ENCODE data around the gene ANKS1A.

ANKS1A gene

DNA sequence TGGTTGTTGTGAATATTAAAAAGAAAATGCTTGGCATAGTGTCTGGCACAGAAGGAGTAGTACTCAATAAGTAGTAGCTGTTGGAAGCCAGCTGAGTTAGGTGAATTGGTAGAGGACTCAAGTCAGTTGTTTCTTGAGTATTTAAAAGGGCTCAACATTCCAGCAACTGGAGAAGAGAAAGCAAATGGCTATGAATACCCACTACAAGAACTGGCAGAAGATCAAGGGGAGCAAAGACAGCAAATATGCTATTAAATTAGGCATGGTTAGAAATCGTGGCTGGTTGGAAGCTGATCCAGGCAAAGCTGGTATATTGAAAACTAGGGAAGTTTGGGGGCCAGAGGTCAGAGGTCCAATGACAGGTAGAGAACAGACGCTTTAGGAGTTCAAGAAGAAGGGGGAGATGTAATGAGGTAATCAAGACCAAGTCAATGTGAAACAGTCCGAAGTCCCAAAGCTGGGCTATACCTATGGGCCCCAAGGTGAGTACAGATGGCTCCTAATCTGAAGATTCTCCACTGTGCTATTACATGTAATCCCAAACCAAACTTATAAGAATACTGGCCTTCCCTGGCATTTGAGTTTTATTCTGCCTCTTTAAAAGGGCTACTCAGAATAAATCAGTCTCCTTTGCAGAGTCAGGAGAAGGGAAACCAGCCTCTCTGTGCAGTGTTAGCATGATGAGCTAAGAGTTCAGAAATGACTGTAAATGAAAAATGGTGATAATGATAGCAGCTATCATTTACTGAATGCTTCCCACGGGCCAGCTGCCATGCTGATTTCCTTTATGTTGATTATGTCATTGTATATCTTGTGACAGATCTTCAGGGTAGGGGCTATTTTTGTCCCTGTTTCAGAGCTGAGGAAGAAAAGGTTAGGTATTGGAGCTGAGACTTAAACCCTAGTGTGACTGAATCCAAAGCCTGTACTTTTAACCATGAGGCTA, 122.3 kb downstream of the ANKS1A start:
- no peak for DNase-seq (ENCODE audit: extremely low read depth, low read depth)
- TF ChIP-seq, protein P1, sequence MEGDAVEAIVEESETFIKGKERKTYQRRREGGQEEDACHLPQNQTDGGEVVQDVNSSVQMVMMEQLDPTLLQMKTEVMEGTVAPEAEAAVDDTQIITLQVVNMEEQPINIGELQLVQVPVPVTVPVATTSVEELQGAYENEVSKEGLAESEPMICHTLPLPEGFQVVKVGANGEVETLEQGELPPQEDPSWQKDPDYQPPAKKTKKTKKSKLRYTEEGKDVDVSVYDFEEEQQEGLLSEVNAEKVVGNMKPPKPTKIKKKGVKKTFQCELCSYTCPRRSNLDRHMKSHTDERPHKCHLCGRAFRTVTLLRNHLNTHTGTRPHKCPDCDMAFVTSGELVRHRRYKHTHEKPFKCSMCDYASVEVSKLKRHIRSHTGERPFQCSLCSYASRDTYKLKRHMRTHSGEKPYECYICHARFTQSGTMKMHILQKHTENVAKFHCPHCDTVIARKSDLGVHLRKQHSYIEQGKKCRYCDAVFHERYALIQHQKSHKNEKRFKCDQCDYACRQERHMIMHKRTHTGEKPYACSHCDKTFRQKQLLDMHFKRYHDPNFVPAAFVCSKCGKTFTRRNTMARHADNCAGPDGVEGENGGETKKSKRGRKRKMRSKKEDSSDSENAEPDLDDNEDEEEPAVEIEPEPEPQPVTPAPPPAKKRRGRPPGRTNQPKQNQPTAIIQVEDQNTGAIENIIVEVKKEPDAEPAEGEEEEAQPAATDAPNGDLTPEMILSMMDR (IDR thresholded peaks at IDR 0.05; ENCODE audit: low read depth, low read length) = no peak

DNA sequence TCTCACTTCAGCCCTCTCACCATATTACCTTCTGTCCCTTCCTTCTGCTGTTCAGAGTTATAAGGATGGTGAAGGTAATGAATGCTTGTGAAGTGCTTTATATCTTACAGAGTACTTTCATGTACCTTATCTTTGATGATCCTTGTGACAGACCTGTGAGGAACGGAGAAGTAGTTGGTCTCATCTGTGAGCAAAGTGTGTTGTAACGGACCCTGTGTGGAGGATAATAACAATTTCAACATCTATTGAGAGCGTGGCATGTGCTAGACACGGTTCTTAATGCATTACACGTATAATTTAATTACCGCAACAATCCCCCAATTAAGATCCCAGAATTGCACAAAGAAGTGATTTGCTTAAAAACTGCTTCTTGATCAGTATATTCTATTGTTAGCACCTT, 124.6 kb downstream of the ANKS1A start:
- DNase-seq (ENCODE audit: extremely low read depth, low read depth) = no peak
- TF ChIP-seq, protein P1 (IDR thresholded peaks at IDR 0.05; ENCODE audit: low read depth, low read length) = no peak

DNA sequence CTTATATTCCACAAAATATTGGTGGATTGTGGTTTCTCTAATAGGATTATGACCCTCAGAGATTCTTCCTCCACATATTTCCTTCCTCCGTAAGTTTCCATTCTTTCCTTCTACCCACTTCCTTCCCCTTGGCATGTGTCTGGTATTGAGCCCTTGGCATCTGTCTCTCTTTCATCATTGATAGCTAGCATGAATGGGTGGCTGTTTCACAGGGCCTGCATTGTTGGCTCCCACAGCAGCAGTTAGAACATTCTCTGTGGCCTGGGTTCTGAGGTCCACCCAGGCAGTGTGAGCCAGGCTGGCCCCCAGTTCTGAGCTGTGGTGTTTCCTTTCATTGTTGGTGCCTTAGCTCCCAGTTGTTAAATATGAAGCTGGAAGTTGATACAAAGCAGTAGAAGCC, 125.3 kb downstream of the ANKS1A start:
- TF ChIP-seq, protein P1 (IDR thresholded peaks at IDR 0.05; ENCODE audit: low read depth, low read length) = no peak
- no peak for DNase-seq (ENCODE audit: extremely low read depth, low read depth)

DNA sequence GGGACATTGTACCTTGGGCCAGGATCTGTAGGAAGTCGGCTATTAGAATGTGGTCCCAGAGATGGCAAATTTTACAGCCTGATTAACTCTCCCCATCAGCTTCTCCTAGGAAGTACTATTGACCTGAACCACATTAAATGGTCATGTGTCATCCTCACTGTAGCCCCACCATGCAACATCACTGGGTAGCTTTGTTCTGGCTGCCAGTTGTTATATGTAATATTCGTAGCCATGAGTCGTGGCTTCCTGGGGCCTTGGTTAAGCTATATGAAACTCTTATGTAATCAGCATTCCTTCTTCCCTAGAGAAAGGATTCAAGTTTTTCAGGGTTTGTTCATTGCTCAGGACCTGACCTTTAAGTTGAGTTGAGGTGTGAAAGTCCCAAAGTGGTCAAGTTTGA, 125.7 kb downstream of the ANKS1A start:
- TF ChIP-seq, protein P1 (IDR thresholded peaks at IDR 0.05; ENCODE audit: low read depth, low read length) = no peak
- DNase-seq (ENCODE audit: extremely low read depth, low read depth) = no peak

DNA sequence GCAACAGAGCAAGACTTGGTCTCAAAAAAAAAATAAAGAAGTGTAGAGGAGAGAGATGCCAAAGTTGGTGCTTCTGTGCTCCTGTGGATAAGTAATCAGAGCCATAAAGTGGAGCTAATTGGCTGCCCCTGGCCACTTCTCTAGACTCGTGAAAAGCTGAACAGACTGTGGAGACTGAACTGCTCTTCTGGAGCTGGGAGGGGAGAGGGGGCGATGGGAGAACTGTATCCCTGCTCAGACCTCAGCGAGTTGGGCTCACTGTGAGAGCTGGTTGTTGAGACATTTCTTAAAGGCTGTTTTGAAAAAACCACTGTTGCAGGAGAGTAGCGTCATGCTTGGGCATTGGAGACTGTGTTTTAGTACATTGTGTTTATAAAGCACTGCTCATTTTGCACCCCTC, 126.4 kb downstream of the ANKS1A start:
- DNase-seq (ENCODE audit: extremely low read depth, low read depth) = no peak
- TF ChIP-seq, protein P1 (IDR thresholded peaks at IDR 0.05; ENCODE audit: low read depth, low read length) = no peak

DNA sequence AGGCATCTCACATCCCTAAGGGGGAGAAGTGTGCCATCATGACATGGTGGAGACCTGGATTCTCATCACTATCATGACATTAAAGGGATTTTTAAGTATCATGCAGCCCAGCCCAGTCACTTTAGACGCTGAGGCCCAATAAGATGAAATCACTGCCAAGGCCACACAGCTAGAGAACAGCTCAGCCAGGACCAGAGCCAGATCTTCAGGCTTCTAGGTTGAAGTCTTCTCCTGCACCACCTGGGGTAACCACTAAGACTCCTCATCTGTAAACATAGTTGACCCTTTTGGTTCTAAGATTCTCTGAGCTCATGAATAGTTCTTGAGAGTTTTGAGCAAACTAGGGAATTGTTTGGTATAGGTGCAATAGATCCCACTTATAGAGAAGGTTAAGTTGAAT, 126.9 kb downstream of the ANKS1A start:
- no peak for DNase-seq (ENCODE audit: extremely low read depth, low read depth)
- TF ChIP-seq, protein P1 (IDR thresholded peaks at IDR 0.05; ENCODE audit: low read depth, low read length) = no peak

DNA sequence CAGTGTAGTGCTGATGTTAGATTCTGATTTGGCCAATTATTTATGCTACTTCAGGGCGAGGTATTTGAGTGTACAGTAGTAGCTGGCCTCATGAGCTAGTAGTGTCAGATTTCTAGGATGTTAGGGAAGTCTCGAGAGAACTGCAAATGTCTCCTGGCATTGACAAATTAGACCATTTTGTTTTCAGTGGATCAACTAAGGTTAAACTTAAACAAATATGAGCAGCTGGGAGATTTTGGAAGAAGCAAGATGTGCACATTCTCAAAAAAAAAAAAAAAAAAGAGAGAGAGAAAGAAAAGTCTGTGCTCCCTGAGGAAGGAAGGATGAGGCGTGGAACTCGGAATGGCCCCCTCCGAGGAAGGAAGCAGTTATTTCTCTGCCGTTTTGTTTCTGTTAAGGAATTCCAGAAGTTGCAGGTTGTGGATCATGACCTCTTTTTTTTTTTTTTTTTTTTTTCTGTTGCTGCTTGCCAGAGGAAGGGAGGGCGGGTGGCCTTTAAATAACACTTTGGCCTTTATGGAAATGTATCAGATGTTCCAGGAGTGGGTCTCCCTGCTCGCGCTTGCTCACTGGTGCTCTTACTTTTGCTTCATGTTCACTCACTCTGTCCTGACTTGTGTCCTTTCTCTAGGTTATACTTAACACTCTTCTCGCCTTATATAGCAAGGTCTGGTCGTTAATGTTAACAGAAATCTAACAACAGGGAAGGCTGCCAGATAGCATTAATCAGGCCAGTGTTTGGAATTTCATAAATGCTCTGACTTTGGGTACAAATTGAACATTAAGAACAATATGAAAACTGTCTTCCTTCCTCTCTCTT, 127.7 kb downstream of the ANKS1A start:
- DNase-seq (ENCODE audit: extremely low read depth, low read depth) = no peak
- TF ChIP-seq, protein P1 (IDR thresholded peaks at IDR 0.05; ENCODE audit: low read depth, low read length) = no peak

All from AG09319 (cell line).